A673 (cell line): ENCODE data around the gene SORBS2. TPM values are rescaled to one million over a fixed set of nuclear protein-coding genes. Genes with fewer than 3 reads are reported as not detected.

Experiments
- BruUV-seq: library from RNA; stranded (reverse); fragments of 400-500 nt; replicated peaks from 2 replicates; lab custom pipeline; 2021; lab: Mats Ljungman, UMichigan
- CTCF ChIA-PET: fragments of 300-600 bp; sonication (Branson Sonifier 250); formaldehyde crosslinking; loops from one replicate; lab custom pipeline; 2022; ENCODE audit warnings: antibody characterized with exemption; lab: Charles Lee
- POLR2A ChIA-PET: fragments of 300-600 bp; sonication (Branson Sonifier 250); formaldehyde crosslinking; loops from one replicate; lab custom pipeline; 2022; ENCODE audit warnings: antibody characterized with exemption; ENCODE audit not compliant: low non-redundant PET; lab: Charles Lee
- DNase-seq: peaks from one replicate; pipeline ENCODE4 v3.0.0-alpha.2; 2015; ENCODE audit warnings: low spot score
- H3K27ac ChIP-seq: fragments of 200-600 bp; sonication (generic); 2 replicates; pipeline ENCODE4 v1.5.1; 2016; ENCODE audit warnings: mixed run types, low read depth, mild to moderate bottlenecking, mixed read lengths, antibody characterized with exemption, low read length; ENCODE audit not compliant: poor library complexity, severe bottlenecking
- H3K27me3 ChIP-seq: fragments of 200-600 bp; sonication (generic); replicated peaks from 2 replicates; pipeline ENCODE4 v1.6.1; 2017; ENCODE audit warnings: mixed run types, low read depth, mild to moderate bottlenecking, mixed read lengths, antibody characterized with exemption, low read length; ENCODE audit not compliant: insufficient read depth, poor library complexity
- H3K36me3 ChIP-seq: fragments of 200-600 bp; sonication (generic); 2 replicates; pipeline ENCODE4 v1.6.1; 2016; ENCODE audit warnings: mixed run types, mild to moderate bottlenecking, mixed read lengths, antibody characterized with exemption, low read length; ENCODE audit not compliant: insufficient read depth, poor library complexity, severe bottlenecking
- H3K4me1 ChIP-seq: fragments of 200-600 bp; sonication (generic); 2 replicates; pipeline ENCODE4 v1.6.1; 2017; ENCODE audit warnings: mixed run types, mild to moderate bottlenecking, mixed read lengths, antibody characterized with exemption, low read length; ENCODE audit not compliant: insufficient read depth, poor library complexity, severe bottlenecking
- H3K4me3 ChIP-seq: fragments of 200-600 bp; sonication (generic); 2 replicates; pipeline ENCODE4 v1.5.1; 2016; ENCODE audit warnings: low read depth, mixed run types, mild to moderate bottlenecking, mixed read lengths, low read length; ENCODE audit not compliant: poor library complexity, severe bottlenecking
- H3K9me3 ChIP-seq: fragments of 200-600 bp; sonication (generic); 2 replicates; pipeline ENCODE4 v1.6.1; 2016; ENCODE audit warnings: mixed run types, low read depth, mild to moderate bottlenecking, mixed read lengths, antibody characterized with exemption, low read length; ENCODE audit not compliant: poor library complexity, severe bottlenecking
- EZH2 ChIP-seq: fragments of 200-600 bp; sonication (generic); IDR thresholded peaks from 2 replicates; pipeline ENCODE4 v1.6.1; 2017; ENCODE audit warnings: borderline replicate concordance, low read depth, mild to moderate bottlenecking, mixed read lengths, antibody characterized with exemption, low read length; ENCODE audit not compliant: poor library complexity, severe bottlenecking
- intact Hi-C: fragments of 100-400 bp; cut with micrococcal nuclease; formaldehyde crosslinking; loops from one replicate; pipeline ENCODE4 v1.10.0; 2022; ENCODE audit not compliant: unreplicated experiment
- total RNA-seq: library from RNA; stranded (reverse); gene quantifications from 2 replicates; pipeline ENCODE4 v1.2.3, GENCODE V29; 2021
- TF ChIP-seq, protein P1 (sequence below): fragments of 300-800, 200-600 bp; sonication (generic); conservative IDR thresholded peaks from 2 replicates; pipeline ENCODE4 v1.5.1; 2017; ENCODE audit warnings: low read depth, mild to moderate bottlenecking, antibody characterized with exemption, low read length, moderate library complexity, mixed read lengths

Gene SORBS2
- total RNA-seq, 1 experiment from 2014 or later, result not detected

GRCh38 chr4:185797596-185798338 lies 14.2 kb downstream of the SORBS2 start:
- CTCF ChIA-PET, result no interaction called here

DNA sequence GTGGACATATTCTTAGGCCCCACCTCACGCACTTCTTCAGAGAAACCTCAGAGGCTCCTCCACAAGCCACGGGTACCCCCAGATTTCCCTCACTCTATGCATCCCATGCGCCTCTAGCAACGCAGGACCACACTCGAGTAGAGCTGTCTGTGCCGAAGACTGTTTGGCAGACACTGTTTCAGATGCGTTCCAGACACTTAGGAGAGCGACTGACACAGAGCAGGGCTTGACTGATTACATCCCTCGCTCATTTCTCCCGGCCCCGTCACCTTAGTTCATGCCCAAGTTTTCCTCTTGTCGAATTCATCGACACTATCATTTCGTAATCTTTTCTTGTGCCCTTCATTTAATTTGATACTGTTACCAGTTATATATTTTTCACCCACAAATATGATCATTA lies 15.0 kb downstream of the SORBS2 start:
- no peak overlapping the region for H3K27ac ChIP-seq
- intact Hi-C loops, result no loop called here
- ChIA-PET POLR2A (no interaction called here), CTCF (no interaction called here)
- peaks cover 6% of the 10 kb centered on the region for H3K4me1 ChIP-seq
- H3K36me3 ChIP-seq, result no peaks in the 10 kb centered on the region
- no peaks in the 10 kb centered on the region for H3K9me3 ChIP-seq
- H3K27me3 ChIP-seq, result no peaks in the 10 kb centered on the region
- no peak for TF ChIP-seq EZH2
- TF ChIP-seq, protein P1, sequence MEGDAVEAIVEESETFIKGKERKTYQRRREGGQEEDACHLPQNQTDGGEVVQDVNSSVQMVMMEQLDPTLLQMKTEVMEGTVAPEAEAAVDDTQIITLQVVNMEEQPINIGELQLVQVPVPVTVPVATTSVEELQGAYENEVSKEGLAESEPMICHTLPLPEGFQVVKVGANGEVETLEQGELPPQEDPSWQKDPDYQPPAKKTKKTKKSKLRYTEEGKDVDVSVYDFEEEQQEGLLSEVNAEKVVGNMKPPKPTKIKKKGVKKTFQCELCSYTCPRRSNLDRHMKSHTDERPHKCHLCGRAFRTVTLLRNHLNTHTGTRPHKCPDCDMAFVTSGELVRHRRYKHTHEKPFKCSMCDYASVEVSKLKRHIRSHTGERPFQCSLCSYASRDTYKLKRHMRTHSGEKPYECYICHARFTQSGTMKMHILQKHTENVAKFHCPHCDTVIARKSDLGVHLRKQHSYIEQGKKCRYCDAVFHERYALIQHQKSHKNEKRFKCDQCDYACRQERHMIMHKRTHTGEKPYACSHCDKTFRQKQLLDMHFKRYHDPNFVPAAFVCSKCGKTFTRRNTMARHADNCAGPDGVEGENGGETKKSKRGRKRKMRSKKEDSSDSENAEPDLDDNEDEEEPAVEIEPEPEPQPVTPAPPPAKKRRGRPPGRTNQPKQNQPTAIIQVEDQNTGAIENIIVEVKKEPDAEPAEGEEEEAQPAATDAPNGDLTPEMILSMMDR, result no peak
- no peak for DNase-seq
- no TSS peak for BruUV-seq
- H3K4me3 ChIP-seq, result no peak overlapping the region

More at GRCh38 chr4:185797596-185798338, 14.2 kb downstream of the SORBS2 start:
- Histone ChIP-seq H3K9me3 (no peaks in the 10 kb centered on the region), H3K4me1 (peaks cover under 1% of the 10 kb centered on the region), H3K27ac (no peak overlapping the region), H3K36me3 (no peaks in the 10 kb centered on the region), H3K4me3 (no peak overlapping the region), H3K27me3 (no peaks in the 10 kb centered on the region)
- no TSS peak for BruUV-seq
- TF ChIP-seq, protein P1, result no peak
- TF ChIP-seq EZH2, result no peak
- POLR2A ChIA-PET, result no interaction called here
- DNase-seq, result no peak
- intact Hi-C loops, result no loop called here

DNA sequence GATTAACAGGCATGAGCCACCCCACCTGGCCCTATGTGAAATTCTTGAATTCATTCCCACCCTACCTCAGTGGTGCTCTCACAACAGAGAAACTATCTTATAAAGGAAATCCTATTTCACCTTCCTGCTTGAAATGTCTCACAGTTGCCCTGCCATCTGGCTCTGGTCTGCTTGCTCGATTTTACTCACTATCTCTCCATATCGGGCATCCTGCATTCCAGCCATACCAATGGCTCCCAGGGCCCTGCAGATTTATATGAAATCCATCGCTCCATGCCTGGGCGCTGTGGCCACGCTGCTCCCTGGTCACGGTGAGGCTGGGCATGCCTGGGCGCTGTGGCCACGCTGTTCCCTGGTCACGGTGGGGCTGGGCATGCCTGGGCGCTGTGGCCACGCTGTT lies 15.8 kb downstream of the SORBS2 start:
- H3K4me3 ChIP-seq, result no peak overlapping the region
- intact Hi-C loops, result no loop called here
- peaks cover 6% of the 10 kb centered on the region for H3K4me1 ChIP-seq
- ChIA-PET POLR2A (no interaction called here), CTCF (no interaction called here)
- no peak for DNase-seq
- H3K9me3 ChIP-seq, result no peaks in the 10 kb centered on the region
- no TSS peak for BruUV-seq
- no peaks in the 10 kb centered on the region for H3K36me3 ChIP-seq
- TF ChIP-seq, protein P1, result no peak
- no peak for TF ChIP-seq EZH2
- H3K27me3 ChIP-seq, result no peaks in the 10 kb centered on the region
- no peak overlapping the region for H3K27ac ChIP-seq
